Esophagus muscularis mucosa (tissue), 3 donors: ENCODE measurements around the gene KRT25.

Experiments used
- CTCF ChIP-seq, 3 experiments: fragments of 200-600 bp in 2 of 3; fragments of 450-650 bp in 1 of 3; sonication (generic) in 2 of 3; IDR thresholded peaks; one replicate each; pipeline ENCODE4 v1.5.1; 2017 to 2019; ENCODE audit warnings: antibody characterized with exemption in 3 of 3, mild to moderate bottlenecking in 2 of 3, moderate library complexity in 1 of 3
- POLR2A ChIP-seq: fragments of 450-650 bp; IDR thresholded peaks from one replicate; pipeline ENCODE4 v1.6.1; 2017; ENCODE audit warnings: antibody characterized with exemption, moderate library complexity, mild to moderate bottlenecking, low read depth

- TF ChIP-seq CTCF (IDR thresholded peaks at IDR 0.05) (no peak), POLR2A (no peak)
Measured at GRCh38 chr17:40791111-40791510, 36.0 kb upstream of the KRT25 start.
